NCI-H526 (cell line): ENCODE data around the gene PRKAR2B.

Experiments used
- DNase-seq, 2 experiments: peaks; one replicate each; lab custom pipeline; 2025; lab: John Stamatoyannopoulos, UW

Gene PRKAR2B

GRCh38 chr7:107158028-107158427 lies 113.5 kb downstream of the PRKAR2B start:
- no peak for DNase-seq

GRCh38 chr7:107160389-107160788 lies 115.9 kb downstream of the PRKAR2B start:
- DNase-seq: no peak

DNA sequence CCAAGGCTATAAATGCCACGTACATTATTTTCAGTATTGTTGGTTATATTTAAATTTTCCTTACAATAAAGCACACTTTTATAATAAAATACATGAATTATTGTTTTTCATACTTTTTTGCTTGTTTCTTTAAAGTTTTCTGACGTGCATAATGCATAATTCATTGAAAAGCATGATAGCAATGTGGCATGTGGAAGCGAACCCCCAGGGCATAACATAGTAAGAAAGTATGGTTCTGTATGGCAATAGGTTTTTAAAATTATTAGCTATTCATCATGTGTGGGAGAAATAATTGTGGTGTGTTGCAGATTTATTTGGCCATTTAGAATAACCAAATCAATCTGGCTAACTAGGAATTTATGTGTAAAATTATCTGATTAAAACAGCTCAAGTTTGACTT lies 116.9 kb downstream of the PRKAR2B start:
- DNase-seq: no peak

GRCh38 chr7:107162475-107162874 lies 118.0 kb downstream of the PRKAR2B start:
- DNase-seq: no peak

- DNase-seq: no peak
These were observed 119.6 kb downstream of the PRKAR2B start for GRCh38 chr7:107164092-107164491.

DNA sequence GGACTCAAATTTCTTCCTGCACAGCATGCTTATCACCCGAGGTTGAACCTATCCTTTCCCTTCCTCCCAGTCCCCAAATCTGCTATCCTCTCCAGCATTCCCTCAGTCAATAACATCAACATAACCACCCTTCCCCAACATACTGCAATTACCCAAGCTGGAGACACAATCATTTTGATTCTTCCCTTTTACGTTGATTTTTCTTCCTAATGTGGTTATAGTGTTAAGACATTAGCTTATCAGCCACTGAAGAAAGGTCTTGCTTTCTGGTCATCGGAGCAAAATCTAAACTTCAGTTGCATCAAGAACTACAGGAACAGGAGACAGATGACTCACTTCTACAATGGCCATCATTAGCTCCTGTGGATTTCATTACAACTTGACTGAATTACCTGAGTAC lies 120.8 kb downstream of the PRKAR2B start:
- DNase-seq: no peak

- DNase-seq: no peak
These were observed 122.4 kb downstream of the PRKAR2B start for GRCh38 chr7:107166736-107167426.

DNA sequence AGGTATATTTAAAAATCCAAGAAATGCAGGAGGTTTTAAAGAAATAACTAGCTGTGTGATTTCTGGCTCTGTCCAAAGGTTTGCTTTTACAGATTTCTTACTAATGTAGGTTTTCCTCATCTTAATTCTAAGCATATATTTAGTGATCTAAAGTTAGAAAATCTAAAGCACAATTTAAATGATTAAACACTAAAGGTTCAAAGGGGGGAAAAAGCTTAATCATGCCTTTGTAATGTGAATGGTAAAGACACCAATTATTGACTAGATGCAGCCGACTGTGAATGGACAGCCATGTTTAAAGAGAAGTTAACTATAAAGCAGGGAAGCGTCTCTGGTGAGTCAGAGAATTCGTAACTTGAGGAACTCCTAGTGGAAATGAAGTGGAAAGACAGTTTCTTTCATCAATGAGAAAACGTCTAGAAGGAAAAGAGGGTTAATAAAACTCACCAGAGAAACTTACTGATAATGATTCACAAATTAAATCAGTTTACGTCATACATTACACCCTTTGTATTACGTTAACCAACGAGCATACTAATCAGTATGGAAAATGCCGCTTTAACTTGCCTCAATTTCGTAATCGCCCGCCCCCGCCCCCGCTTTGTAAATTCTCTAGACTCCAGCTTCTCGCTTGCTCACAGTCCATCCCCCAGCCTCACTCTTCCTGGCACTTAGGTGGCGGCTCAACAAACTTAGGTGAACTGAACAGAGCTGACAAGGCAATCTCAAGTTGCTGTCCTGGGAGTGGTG lies 123.2 kb downstream of the PRKAR2B start:
- peak; percentile 38 to 53 for DNase-seq

- DNase-seq: peak; percentile 100
These were observed 124.0 kb downstream of the PRKAR2B start, which contains the start of gene HBP1 for GRCh38 chr7:107168233-107169119. Gene HBP1, plus strand, starts transcription at chr7:107169003. Its CDS starts 10,891 bp downstream, at chr7:107179894.

DNA sequence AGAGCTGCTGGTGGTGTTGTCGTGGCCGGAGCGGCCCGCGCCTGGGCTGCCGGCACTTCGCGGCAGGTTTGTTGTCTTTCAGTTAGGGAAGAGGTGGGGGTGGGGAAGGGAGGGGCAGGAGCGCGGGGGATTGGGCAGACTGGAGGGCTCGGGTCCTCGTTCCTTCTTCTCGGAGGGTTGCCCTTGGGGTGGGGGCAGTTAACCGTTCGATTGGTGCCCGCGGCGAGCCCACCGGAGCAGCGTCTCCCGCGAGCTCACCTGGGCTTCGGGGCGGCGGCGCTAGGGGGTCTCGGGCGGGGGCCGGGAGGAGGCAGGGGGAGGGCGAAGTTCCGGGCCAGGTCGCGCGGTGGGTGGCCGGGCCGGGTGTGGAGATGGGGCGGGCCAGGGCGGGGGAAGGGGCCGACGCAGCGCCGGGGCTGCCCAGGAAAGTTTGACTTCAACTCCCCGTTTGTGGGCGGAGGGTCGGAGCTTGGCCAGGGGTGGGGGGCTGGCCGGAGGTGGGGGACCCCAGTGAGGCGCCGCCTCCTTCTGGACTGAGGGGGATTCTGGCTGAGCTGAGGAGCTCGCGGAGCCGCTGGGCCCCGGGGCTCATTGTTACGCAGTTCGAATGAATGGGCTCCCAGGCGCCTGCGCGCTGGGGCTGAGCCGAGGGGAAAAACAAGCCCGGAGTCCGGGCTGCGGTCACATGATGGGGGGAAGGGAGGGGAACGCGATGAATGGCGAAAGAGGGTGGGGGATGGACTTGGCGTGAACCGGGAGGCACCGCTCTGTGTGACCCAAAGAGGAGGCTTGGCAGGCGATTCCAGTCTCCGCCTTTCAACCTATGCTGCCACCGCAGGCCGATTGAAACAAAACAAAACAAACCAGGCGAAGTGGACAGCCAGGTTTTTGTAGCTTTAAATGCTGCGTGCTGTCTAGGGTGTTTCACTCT lies 124.9 kb downstream of the PRKAR2B start:
- peak; percentile 96 to 99 for DNase-seq

DNA sequence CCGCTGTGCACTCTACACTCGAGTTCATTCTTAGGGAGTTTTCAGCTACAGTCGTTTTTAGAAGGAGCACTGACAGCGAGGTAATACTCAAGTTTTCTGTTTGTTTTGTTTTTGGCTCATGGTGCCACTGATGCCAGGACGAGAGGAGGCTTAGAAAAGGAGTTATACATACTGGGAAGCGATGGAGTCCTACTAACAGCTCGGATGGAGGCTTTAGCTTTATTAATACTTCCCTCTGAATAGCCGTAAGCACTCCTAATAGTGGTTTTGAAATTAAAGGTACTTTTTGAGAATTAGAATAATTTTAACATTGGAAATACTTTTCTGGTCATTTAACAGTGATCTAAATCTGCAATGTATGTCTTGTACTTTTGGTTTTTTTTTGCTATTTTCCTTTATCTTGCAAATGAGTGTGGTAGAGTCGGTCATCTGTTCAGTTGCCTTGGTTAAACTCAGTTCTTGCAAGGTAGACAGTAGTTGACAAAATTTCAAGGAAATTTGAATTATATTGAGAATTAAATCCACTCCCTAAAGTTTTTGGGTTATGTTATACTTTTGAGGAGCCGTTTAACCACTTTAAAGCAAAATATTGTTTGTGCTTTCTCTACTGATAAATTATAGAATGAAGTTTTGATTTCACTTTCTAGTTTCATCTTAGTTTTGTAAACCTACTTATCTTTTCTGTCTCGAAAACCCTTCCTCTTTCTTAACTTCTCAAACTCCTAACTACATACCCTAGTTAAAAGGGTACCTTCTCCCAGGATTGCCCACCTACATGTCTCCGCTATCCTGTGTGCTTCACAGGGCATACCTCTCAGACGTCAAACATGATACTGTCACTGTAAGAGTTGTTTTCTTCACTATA lies 125.8 kb downstream of the PRKAR2B start:
- DNase-seq: no peak

DNA sequence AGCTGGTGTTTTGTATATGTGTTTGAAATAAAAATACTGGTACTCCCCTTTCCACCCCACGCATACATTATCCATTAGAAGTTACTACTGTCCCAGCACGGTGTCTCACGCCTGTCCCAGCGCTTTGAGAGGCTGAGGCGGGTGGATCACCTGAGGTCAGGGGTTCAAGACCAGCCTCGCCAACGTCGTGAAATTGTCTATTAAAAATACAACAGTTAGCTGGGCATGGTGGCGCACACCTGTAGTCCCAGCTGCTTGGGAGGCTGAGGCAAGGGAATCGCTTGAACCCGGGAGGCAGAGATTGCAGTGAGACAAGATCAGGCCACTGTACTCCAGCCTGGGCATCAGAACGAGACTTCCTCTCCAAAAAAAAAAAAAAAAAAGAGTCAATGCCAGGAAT lies 127.0 kb downstream of the PRKAR2B start:
- no peak for DNase-seq

DNA sequence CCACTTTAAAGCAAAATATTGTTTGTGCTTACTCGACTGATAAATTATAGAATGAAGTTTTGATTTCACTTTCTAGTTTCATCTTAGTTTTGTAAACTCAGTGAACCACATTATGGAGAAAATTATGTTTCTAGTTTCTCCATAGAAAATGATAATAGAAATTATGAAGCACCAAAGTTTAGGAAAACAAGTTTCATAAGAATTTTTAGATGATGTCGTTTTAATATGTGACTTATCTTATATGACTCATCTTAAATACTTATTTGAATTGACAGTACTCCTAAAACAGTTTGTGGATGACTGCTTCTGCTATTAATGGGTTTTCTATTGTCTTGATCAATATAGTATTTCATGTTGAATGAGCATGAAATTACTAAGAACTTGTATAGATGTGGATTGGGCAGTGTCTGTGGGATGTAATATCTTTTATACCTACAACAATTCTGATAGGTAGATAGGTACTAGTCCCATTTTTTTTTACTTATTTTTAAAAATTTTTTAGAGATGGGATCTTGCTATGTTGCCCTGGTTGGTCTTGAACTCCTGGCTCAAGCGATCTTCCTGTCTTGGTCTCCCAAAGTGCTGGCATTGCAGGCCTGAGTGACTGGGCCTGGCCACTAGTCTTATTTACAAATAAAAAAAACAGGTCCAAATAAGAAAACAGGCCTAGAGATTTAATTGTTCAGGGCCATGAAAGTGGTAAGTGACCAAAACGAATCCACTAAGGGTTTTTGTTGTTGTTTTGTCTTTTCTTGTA lies 127.9 kb downstream of the PRKAR2B start:
- DNase-seq: no peak

DNA sequence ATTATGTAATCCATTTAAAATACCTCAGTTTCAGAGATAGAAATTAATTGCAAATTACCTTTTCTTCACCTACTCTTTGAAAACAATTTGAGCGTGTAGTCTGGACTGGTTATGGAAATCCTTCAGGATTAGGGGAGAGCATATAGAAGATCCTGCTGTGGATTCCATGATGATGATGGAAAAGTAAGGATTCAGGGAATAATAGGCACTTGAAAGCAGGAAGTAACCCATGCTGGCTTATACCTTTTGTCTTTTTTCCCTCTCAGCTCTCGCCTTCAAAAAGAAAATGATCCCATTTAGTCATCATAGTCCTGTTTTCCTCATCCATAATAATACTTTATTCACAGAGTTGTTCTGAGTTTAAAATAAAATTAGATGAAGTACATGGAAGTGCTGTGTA lies 128.7 kb downstream of the PRKAR2B start:
- no peak for DNase-seq

DNA sequence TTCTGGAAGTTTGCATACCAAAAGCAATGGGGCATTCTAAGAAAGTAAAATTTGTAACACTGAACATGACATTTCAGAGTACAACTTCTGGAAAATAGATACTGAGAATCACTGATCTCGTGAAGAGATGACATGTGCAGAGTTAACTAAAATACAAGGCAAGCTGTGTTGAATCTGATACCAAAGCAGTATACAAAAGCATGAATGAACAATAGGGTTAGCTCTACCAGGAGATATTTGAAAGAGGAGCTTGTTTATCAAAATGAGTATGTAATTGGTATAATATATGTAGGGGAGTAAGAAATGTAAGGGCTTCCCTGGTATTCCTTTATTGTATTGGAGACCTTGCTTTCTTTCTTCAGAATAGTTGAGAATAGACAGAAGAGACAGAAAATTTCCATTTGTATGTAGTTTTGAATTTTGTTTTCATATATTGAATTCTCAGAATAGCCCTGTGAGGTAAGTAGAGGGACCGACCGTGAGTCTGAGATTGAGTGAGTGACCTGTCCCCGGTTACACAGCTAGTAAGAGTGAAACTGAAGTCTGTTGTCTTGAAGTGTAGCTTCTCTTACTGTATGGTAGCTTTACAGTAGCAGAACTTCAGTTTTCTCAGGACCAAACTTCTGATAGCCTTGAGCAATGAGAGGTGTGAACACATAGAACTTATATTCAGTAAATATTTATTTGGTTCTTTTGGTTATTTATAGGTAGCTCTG lies 129.3 kb downstream of the PRKAR2B start:
- no peak for DNase-seq

DNA sequence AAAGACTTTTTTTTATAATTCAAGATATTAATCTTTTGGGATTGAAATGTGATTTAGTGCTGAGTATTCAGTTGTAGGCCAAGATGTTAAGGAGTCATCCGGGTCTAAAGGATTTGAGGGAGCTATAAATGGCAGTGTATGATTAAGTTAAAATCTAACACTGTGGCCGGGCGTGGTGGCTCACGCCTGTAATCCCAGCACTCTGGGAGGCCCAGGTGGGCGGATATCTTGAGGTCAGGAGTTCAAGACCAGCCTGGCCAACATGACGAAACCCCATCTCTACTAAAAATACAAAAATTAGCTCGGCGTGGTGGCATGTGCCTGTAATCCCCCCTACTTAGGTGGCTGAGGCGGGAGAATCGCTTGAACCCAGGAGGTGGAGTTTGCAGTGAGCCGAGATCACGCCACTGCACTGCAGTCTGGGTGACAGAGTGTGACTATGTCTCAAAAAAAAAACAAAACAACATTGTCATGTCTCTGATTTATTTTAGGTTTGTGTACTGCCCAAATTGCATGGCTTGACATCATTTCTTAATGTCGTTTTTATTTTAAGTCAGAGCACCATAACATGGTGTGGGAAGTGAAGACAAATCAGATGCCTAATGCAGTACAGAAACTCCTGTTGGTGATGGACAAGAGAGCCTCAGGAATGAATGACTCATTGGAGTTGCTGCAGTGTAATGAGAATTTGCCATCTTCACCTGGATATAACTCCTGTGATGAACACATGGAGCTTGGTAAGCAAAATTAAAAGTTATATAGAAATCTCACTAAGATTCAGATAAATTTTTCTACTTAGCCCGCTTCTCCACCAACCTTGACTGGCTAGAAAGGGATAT lies 135.0 kb downstream of the PRKAR2B start:
- DNase-seq: no peak

DNA sequence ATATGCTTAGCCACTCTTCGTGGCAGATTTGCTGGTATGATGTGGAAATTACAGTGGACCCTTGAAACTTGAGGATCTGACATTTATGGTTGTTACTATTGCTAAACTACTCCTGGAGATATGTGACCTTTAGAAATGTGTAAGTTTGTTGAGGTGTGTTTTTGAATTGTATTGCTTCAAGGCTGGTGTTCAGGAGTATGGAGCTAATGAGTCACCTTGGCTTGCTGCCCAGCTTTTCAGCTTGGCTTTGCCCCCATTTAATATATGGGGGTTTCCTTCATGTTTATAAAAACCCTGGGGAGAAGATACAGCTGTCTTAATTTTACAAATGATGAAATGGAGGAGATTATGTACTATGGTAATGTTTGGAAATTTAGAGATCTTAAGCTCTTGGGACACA lies 135.9 kb downstream of the PRKAR2B start:
- DNase-seq: no peak

DNA sequence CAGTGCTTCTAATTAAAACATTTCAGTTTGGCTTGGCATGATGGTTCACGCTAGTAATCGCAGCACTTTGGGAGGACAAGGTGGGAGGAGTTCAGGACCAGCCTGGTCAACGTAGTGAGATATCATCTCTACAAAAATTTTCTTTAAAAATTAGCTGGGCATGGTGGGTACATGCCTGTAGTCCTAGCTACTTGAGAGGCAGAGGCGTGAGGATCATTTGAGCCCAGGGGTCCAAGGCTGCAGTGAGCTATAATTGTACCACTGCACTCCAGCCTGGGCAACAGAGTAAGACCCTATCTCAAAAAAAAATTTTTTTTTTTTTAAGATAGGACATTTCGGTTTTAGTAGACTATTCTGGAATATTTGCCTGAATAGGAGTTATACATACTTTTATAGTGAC lies 136.7 kb downstream of the PRKAR2B start:
- no peak for DNase-seq
